Hepatocyte (in vitro differentiated cells): Measurements from ENCODE around the gene SLC34A3.
A peak's percentile ranks its signal among the peaks of the same experiment; 100 is the strongest.
"Not testable (repeated sequence)": the region's sequence is repeated elsewhere in the genome, so short reads cannot be mapped to it uniquely, and the experiment has no call there.

ENCODE experiments used
- CTCF ChIP-seq: fragments of 200-600 bp; sonication (generic); IDR thresholded peaks from 2 replicates; pipeline ENCODE4 v1.5.1; 2016; ENCODE audit warnings: antibody characterized with exemption, mild to moderate bottlenecking; ENCODE audit not compliant: poor library complexity
- EZH2 ChIP-seq: fragments of 200-600 bp; sonication (generic); IDR thresholded peaks from 2 replicates; pipeline ENCODE4 v1.6.1; 2016; ENCODE audit warnings: antibody characterized with exemption, mild to moderate bottlenecking, borderline replicate concordance
- EZH2phosphoT487 ChIP-seq: fragments of 200-600 bp; sonication (generic); IDR thresholded peaks from one replicate; pipeline ENCODE4 v1.6.1; 2018; ENCODE audit warnings: antibody characterized with exemption, mild to moderate bottlenecking, low read depth, moderate library complexity; ENCODE audit not compliant: unreplicated experiment, severe bottlenecking

GRCh38 chr9:137262173-137262908, 31.6 kb downstream of the SLC34A3 start:
- peak; percentile 43 for TF ChIP-seq CTCF
- TF ChIP-seq EZH2, EZH2phosphoT487: not testable (repeated sequence)
